AG04449 (cell line): ENCODE data around the gene PREX1.

Experiments used
- CTCF ChIA-PET: fragments of 350-600 bp; formaldehyde crosslinking; extraction: SDS; loops from one replicate; lab custom pipeline; 2021; ENCODE audit warnings: antibody characterized with exemption; lab: Yijun Ruan, JAX
- POLR2A ChIA-PET: fragments of 400-600, 350-600 bp; formaldehyde crosslinking; extraction: SDS; loops from one replicate; lab custom pipeline; 2020; ENCODE audit warnings: antibody characterized with exemption, inconsistent platforms; lab: Yijun Ruan, JAX
- DNase-seq: peaks from one replicate; pipeline ENCODE4 v3.0.0-alpha.2; 2010; ENCODE audit warnings: low read depth, low spot score
- H3K4me3 ChIP-seq: 2 replicates; pipeline ENCODE4 v1.5.1; 2011; ENCODE audit warnings: low read depth, mild to moderate bottlenecking, control low read depth, low read length
- CTCF ChIP-seq: IDR thresholded peaks from one replicate; pipeline ENCODE4 v1.5.1; 2011; ENCODE audit warnings: mild to moderate bottlenecking, moderate library complexity, low read length, control low read depth, inconsistent platforms; ENCODE audit not compliant: insufficient read depth; ENCODE audit errors: missing control alignments

Gene PREX1

DNA sequence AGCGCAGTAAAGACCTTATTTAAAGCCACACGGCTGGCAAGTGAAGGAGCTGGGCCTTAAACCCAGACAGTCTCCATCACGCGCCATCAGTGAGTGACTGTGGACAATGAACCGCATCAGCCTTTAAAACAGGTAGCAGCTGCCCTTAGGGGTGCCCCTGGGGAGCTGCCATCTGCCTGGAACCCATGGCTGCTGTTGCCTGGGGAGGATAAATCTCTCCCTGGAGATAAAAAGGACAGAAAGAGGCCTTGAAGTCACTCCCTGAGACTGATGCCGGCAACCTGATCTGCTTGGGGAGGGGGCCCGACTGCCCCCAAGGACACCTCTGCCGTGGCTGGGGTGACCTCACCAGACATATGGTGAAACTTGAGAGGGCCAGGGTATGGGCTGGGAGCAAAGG is 73.5 kb downstream of the PREX1 start:
- ChIA-PET POLR2A (no interaction called here), CTCF (no interaction called here)
- no peak overlapping the region for H3K4me3 ChIP-seq
- DNase-seq: no peak
- no peak for TF ChIP-seq CTCF

- CTCF ChIA-PET: interaction anchor here (1.0 kb wide), 1 partner anchor 37 kb away, joined by 3 read pairs; no protein-coding TSS in a partner anchor
Observed at GRCh38 chr20:48752963-48753362, 74.8 kb downstream of the PREX1 start.

DNA sequence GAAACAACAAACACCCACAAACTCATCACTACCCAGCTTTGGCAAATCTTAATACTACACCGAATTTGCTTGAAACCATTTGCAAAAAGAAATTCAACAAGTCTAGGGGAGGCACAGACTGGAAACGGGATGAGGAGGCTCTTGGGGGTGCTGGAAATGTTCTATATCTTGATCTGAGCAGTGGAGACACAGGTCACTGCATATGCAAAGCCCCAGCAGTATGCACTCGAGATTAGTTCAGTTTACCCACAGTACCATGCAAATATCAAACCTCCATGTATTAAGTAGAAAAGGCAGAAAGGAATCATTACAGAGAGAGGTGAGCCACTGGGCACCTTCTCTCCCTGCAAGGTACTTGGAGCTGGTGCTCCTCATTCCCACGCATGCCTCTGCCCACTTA is 75.9 kb downstream of the PREX1 start:
- no peak for TF ChIP-seq CTCF
- H3K4me3 ChIP-seq: no peak overlapping the region
- no peak for DNase-seq
- POLR2A ChIA-PET: no interaction called here
- CTCF ChIA-PET: no interaction called here

More at GRCh38 chr20:48752963-48753362, 74.8 kb downstream of the PREX1 start:
- no peak for DNase-seq
- POLR2A ChIA-PET: no interaction called here
- H3K4me3 ChIP-seq: no peak overlapping the region
- no peak for TF ChIP-seq CTCF

DNA sequence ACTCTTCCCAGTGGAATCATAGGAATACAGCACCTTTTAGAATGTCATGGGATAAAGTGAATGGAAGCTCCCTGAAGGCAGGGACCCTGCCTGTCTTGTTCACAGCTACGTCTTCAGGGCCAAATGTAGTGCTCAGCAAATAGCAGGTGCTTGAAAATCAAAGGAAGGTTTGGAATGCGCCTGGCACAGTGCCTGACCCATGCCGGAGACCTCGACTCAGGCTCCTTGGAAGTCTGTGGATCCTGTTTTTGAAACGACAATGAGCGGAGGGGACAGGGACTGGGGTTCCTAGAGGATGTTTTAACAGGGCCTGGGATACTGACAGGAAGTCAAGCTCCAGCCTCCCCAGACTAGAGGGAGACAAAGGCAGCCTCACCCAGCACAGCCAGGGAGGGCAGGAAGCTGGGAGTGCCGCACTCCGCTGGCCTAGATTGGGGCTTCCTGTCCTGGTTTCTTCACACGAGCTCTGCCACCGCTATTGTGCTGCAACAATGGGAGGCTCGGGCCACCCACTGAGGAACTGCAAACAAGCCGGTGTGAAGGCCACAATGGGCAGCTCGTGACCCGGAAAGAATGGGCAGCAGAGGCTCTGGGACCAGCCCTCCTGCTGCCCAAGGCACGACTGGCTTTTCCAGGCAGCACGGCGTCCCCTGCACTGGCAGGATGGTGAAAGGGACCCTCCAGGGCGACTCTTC is 76.7 kb downstream of the PREX1 start:
- POLR2A ChIA-PET: interaction anchor here (0.6 kb wide), 1 partner anchor 1322 kb away, joined by 3 read pairs; no protein-coding TSS in a partner anchor
- H3K4me3 ChIP-seq: no peak overlapping the region
- TF ChIP-seq CTCF: no peak
- CTCF ChIA-PET: interaction anchor here (1.1 kb wide), 1 partner anchor 11 kb away, joined by 3 read pairs; no protein-coding TSS in a partner anchor
- no peak for DNase-seq

GRCh38 chr20:48750376-48750775 is 77.4 kb downstream of the PREX1 start:
- CTCF ChIA-PET: interaction anchor here (1.1 kb wide), 1 partner anchor 12 kb away, joined by 3 read pairs; no protein-coding TSS in a partner anchor

More at GRCh38 chr20:48750376-48750775, 77.4 kb downstream of the PREX1 start:
- no peak for DNase-seq
- POLR2A ChIA-PET: no interaction called here
- H3K4me3 ChIP-seq: no peak overlapping the region
- TF ChIP-seq CTCF: no peak
